Activated CD8-positive, alpha-beta memory T cell treated with anti-CD3 and anti-CD28 coated beads, Interleukin-2, amount 50 U/mL, for 24 hours (primary cell): ENCODE results near the gene CDT1.
"Not testable (repeated sequence)": the region's sequence is repeated elsewhere in the genome, so short reads cannot be mapped to it uniquely, and the experiment has no call there.

Experiments used
- DNase-seq: peaks from one replicate; pipeline ENCODE4 v3.0.0-alpha.2; 2020; ENCODE audit errors: extremely low read depth

The CDT1 gene

GRCh38 chr16:88768071-88768783, 35.4 kb upstream of the CDT1 start:
- DNase-seq = no peak

- no peak for DNase-seq
Observed at GRCh38 chr16:88769617-88770460, 33.8 kb upstream of the CDT1 start.

GRCh38 chr16:88770461-88771293, 32.9 kb upstream of the CDT1 start:
- no peak for DNase-seq

- DNase-seq = no peak
Observed at GRCh38 chr16:88771294-88771772, 32.3 kb upstream of the CDT1 start.

- DNase-seq = not testable (repeated sequence)
Observed at GRCh38 chr16:88771781-88772180, 31.8 kb upstream of the CDT1 start.

GRCh38 chr16:88772871-88773811, 30.4 kb upstream of the CDT1 start:
- DNase-seq = no peak

- DNase-seq = no peak
Observed at GRCh38 chr16:88773812-88774291, 29.7 kb upstream of the CDT1 start.

GRCh38 chr16:88774544-88775393, 28.8 kb upstream of the CDT1 start:
- DNase-seq = no peak

GRCh38 chr16:88775825-88776224, 27.8 kb upstream of the CDT1 start:
- DNase-seq = no peak

- no peak for DNase-seq
Observed at GRCh38 chr16:88777471-88778270, 25.9 kb upstream of the CDT1 start.

GRCh38 chr16:88778271-88778525, 25.4 kb upstream of the CDT1 start:
- no peak for DNase-seq

GRCh38 chr16:88778541-88779065, 25.0 kb upstream of the CDT1 start:
- no peak for DNase-seq

- no peak for DNase-seq
Observed at GRCh38 chr16:88779406-88780141, 24.0 kb upstream of the CDT1 start.

- DNase-seq = no peak
Observed at GRCh38 chr16:88780142-88781062, 23.2 kb upstream of the CDT1 start.

GRCh38 chr16:88781140-88782077, 22.2 kb upstream of the CDT1 start:
- no peak for DNase-seq
